ENCODE data around the gene STAT2.
"Not testable (repeated sequence)": the region's sequence is repeated elsewhere in the genome, so short reads cannot be mapped to it uniquely, and the experiment has no call there.

DNA sequence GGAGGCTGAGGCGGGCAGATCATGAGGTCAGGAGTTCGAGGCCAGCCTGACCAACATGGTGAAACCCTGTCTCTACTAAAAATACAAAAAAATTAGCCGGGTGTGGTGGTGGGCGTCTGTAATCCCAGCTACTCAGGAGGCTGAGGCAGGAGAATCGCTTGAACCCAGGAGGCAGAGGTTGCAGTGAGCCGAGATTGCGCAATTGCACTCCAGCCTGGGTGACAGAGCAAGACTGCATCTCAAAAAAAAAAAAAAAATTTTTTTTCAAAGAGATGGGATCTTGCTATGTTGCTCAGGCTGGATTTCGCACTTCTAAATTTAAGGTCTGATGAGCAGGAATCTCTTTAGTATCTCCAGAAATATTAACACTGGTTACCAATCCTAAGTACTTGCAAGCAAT lies 38.3 kb downstream of the STAT2 start:
- TF ChIP-seq ZNF274 (CRISPR knock-in tag; IDR thresholded peaks at IDR 0.05); SIN3A (IDR thresholded peaks at IDR 0.05; ENCODE audit: borderline replicate concordance, low read depth, low read length); ZNF792 (CRISPR knock-in tag; IDR thresholded peaks at IDR 0.05); GTF2F1 (IDR thresholded peaks at IDR 0.05; ENCODE audit: low read length); MTA3 (CRISPR knock-in tag; IDR thresholded peaks at IDR 0.05); RAD21 (CRISPR knock-in tag; IDR thresholded peaks at IDR 0.05): not testable (repeated sequence)
- TF ChIP-seq, protein P1, sequence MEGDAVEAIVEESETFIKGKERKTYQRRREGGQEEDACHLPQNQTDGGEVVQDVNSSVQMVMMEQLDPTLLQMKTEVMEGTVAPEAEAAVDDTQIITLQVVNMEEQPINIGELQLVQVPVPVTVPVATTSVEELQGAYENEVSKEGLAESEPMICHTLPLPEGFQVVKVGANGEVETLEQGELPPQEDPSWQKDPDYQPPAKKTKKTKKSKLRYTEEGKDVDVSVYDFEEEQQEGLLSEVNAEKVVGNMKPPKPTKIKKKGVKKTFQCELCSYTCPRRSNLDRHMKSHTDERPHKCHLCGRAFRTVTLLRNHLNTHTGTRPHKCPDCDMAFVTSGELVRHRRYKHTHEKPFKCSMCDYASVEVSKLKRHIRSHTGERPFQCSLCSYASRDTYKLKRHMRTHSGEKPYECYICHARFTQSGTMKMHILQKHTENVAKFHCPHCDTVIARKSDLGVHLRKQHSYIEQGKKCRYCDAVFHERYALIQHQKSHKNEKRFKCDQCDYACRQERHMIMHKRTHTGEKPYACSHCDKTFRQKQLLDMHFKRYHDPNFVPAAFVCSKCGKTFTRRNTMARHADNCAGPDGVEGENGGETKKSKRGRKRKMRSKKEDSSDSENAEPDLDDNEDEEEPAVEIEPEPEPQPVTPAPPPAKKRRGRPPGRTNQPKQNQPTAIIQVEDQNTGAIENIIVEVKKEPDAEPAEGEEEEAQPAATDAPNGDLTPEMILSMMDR (CRISPR knock-in tag; IDR thresholded peaks at IDR 0.05): not testable (repeated sequence)
